GM18498 (cell line): ENCODE results near the gene SLC2A8.
A peak's percentile ranks its signal among the peaks of the same experiment; 100 is the strongest.

Experiments
- ATAC-seq: cut with Tn5 transposase; IDR thresholded peaks from one replicate; pipeline ENCODE4 v1.9.1; 2021; ENCODE audit warnings: mild to moderate bottlenecking, moderate library complexity; ENCODE audit not compliant: unreplicated experiment

The SLC2A8 gene

GRCh38 chr9:127396808-127397645, at the start of gene SLC2A8:
Gene SLC2A8 (plus strand): TSS chr9:127397169. CDS start chr9:127397231, 62 bp downstream.
- peak; percentile 94 for ATAC-seq

GRCh38 chr9:127347831-127348776, 48.9 kb upstream of the SLC2A8 start:
- no peak for ATAC-seq

DNA sequence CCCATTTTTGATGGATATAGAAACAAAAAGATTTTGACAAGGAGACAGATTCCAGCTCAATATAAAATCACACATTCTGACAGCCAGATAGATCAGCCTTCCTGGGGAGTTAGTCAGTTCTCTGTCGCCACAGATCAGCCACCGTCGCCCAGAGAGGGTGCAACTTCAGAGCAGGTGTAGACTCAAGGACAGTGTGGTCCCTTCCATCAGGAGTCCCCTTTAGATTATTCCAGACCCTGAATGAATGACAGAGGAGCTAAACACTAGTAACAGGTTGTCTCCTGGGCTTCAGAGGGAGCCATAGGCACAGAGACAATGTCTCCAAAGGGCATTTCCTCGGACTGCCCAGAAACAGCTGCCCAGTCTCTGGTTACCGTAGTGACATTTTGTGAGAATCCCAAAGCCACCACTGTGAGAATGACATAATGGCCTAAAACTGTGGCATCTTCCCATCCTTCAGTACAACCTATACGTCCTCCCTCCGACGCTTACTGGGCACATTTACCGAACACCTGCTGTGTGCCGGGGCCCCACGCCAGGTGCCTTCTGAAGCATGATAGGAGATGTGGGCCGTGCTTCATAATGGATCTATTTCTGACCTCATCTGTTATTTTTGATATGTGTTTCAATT, 47.4 kb upstream of the SLC2A8 start:
- ATAC-seq: no peak

- ATAC-seq: no peak
Observed at GRCh38 chr9:127351182-127352166, 45.5 kb upstream of the SLC2A8 start.

DNA sequence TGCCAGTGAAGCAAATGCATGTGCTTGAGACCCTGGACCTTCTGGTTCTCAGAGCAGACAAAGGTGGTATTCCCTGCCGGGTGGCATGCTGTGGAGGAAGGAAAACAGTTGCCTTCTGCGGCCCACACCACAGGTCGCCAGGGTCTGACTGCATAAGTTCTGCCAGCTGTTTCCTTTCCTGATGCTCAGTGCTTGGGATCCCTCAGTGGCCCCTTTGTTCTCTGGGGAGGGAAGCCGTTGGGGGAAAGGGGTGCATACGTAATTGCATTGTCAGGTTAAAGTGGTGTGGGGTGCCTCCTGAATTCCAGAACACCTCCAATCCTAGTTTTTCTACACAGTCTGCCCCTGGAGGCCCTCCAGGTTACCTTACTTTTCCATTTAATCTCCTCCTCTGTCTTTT, 43.1 kb upstream of the SLC2A8 start:
- no peak for ATAC-seq

GRCh38 chr9:127356906-127357305, 40.1 kb upstream of the SLC2A8 start:
- no peak for ATAC-seq

DNA sequence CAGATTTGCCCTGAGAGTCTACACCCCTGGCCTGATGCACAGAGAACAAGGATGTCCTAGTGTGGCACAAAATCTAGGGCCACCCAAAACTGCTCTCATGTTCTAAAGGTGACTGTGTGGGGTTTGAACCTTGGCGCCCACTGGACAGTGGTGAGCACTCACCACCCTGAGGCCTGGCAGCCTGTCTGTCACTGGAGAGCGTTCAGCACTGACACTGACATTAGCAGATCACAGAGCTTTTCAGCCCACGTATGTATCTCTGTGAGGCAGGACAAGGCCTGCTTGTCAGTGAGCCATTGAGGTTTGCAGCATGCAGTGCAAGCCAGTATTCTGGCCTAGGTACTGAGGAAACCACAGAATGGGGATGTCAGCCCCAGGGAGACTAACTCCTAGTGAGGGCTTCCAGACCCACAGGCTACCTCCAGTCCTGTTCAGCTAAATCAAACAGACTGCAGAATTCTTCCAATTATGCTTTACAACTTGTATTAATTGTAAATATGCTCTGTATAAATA, 38.9 kb upstream of the SLC2A8 start:
- no peak for ATAC-seq

GRCh38 chr9:127358770-127359169, 38.2 kb upstream of the SLC2A8 start:
- ATAC-seq: no peak

DNA sequence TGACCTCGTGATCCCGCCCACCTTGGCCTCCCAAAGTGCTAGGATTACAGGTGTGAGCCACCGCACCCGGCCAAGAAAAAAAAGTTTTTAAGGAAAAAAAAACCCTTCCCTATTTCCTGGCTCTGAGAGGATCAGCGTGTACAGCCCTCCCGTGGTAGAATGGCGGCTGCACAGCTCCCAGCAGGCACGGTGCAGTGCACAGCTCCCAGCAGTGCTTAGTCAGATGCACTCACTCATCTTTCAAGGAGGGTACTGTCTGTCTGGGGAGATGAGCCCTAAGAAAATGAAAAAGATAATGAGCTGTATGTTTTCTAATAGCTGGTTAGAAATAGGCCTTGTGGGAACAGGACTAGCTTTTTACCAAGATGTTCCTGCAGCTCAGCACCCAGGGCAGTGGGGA, 36.7 kb upstream of the SLC2A8 start:
- ATAC-seq: no peak

GRCh38 chr9:127360829-127361228, 36.1 kb upstream of the SLC2A8 start:
- ATAC-seq: no peak

- no peak for ATAC-seq
Observed at GRCh38 chr9:127361561-127361960, 35.4 kb upstream of the SLC2A8 start.

GRCh38 chr9:127362829-127363228, 34.1 kb upstream of the SLC2A8 start:
- ATAC-seq: no peak

DNA sequence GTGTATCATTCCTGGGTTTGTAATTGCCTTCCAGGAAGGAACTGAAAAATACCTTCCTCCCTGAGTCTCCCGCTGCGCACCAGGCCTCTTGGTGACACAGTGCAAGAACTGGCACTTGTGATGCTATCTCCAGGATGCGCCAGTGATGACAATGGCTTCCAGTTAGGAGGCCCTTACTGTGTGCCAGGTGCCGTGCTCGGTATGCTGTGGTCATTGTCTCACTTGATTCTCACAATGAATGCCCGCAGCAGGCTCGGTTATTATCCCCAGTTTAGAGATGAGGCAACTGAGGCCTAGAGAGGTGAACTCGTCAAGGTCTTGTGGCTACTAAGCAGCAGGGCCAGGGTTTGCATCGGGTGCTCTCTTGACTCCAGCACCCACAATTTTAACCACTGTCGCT, 31.5 kb upstream of the SLC2A8 start:
- ATAC-seq: no peak

GRCh38 chr9:127366594-127366993, 30.4 kb upstream of the SLC2A8 start:
- ATAC-seq: no peak

GRCh38 chr9:127368852-127369402, 28.0 kb upstream of the SLC2A8 start:
- ATAC-seq: no peak

DNA sequence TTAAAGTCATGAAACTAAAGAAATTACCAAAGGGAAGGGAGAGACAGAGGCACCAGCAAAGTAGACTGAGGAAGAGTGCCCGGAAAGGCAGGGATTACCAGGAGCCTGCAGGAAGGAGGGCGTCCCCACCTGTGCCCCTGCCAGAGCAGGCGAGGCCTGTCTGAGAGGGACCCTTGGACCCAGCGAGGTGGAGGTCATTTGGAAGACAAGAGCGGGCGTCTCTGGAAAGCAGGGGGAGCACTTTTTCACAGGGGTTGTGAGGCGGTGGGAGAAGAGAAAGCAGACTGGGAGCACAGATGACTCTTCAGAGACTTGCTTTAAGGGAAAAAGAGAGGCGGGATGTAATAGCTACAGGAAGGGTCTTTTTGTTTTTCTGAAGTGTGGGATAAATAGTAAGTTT, 27.5 kb upstream of the SLC2A8 start:
- ATAC-seq: no peak

DNA sequence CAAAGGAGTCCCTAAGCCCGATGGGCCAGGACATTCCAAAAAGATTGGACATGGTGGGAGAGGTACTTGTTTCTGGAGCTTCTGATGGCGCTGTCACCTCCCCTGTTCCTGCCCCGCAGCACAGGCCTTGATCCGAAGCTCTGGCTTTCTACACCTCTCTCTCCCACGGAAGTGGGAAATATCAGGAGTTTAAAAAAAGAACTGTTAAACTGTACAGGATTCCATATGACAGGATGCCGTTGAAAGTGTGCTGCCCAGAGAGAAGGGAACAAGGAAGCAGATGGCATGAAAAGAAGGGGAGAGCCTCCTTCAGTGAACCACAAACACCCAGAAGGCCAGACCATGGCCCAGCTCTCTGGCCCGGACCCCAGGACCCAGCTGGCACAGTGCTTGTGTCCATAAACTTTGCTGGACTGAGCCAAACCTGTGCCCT, 26.8 kb upstream of the SLC2A8 start:
- ATAC-seq: no peak

DNA sequence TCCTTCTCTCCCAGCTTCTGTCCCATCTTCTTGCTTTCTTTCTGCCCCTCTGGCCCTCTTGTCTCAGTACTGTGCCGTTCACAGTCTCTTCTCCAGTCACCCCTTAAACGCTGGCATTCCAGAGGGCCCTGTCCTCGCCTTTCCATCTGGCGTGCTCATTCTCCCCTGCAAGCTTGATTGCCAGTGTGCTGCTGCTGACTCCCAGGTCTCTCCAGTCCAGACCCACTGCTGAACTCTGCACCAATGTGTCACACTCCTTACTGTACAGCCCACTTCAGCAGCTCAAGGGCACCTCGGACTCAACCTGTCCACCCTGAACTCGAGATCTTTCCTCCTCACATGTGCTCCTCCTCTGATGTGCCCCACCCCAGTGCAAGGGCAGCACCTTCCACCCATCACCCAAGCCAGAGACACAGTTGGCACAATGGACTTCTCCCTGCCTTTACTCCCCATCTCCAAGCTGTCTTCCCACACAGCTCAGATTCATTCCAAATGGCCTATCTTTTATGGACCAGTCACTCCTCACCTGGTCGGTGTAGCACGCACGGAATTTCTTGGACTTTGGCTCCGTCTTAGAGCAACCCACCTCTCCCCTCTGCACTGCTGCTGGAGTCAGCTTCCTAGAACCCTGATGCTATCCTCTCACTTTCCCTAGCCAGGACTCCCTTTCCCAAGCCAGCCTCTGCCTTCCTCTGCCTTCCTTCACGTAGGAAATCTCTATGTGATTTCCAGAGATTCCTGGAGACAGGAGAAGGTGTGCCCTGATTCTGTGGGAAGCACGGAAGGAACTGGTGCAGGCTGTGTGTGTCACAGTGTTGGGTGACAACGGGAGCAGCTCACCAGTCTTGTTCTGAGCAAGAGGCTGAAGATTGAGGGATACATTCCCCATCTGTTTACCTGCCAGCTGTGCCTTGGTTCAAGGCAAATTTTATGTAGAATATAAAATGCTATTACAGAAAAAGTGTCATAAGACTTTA, 26.0 kb upstream of the SLC2A8 start:
- no peak for ATAC-seq
